Stomach (tissue), 9 donors: Measurements from ENCODE around the gene PCDH7. TPM values are rescaled to one million over a fixed set of nuclear protein-coding genes. Genes with fewer than 3 reads are reported as not detected.

Experiments used
- DNase-seq, 2 donors: peaks; one replicate each; pipeline versions ENCODE4 v3.0.0 to v3.0.0-alpha.2; 2013 to 2019
- H3K27ac ChIP-seq, 5 donors: fragments of 200-600 bp in 4 of 5; sonication (generic) in 4 of 5; one replicate each; pipeline ENCODE4 v1.5.1; 2013 to 2019; ENCODE audit warnings: mild to moderate bottlenecking in 1 of 5, moderate library complexity in 1 of 5
- H3K27me3 ChIP-seq, 3 donors: fragments of 200-600 bp; sonication (generic); one replicate each; pipeline ENCODE4 v1.5.1; 2017 to 2019; ENCODE audit warnings: mixed run types in 1 of 3
- H3K36me3 ChIP-seq, 4 donors: fragments of 200-600 bp; sonication (generic); 1 replicate in 3 of 4; 2 replicates in 1 of 4; pipeline ENCODE4 v1.5.1; 2016 to 2019
- H3K4me1 ChIP-seq, 4 donors: fragments of 200-600 bp; sonication (generic); one replicate each; pipeline ENCODE4 v1.5.1; 2016 to 2019
- H3K4me3 ChIP-seq, 4 donors: fragments of 200-600 bp; sonication (generic) in 3 of 4; one replicate each; pipeline ENCODE4 v1.5.1; 2016 to 2019; ENCODE audit warnings: mild to moderate bottlenecking in 1 of 4
- H3K9me3 ChIP-seq, 4 donors: fragments of 200-600 bp; sonication (generic); one replicate each; pipeline ENCODE4 v1.5.1; 2016 to 2019
- EP300 ChIP-seq: sonication (generic); formaldehyde crosslinking; IDR thresholded peaks from one replicate; pipeline ENCODE4 v1.6.1; 2017; ENCODE audit warnings: antibody characterized with exemption
- POLR2A ChIP-seq, 4 donors: fragments of 450-650 bp; IDR thresholded peaks; one replicate each; pipeline ENCODE4 v1.6.1; 2016; ENCODE audit warnings: antibody characterized with exemption in 4 of 4, control low read depth in 2 of 4, mild to moderate bottlenecking in 1 of 4, moderate library complexity in 1 of 4
- POLR2AphosphoS5 ChIP-seq, 3 donors: sonication (generic); formaldehyde crosslinking; IDR thresholded peaks; one replicate each; pipeline ENCODE4 v1.6.1; 2016; ENCODE audit warnings: antibody characterized with exemption in 3 of 3
- whole genome bisulfite sequencing, 5 donors: extraction: QIAGEN DNeasy Blood & Tissue Kit in 3 of 5; methylation state at CpG; one replicate each; pipeline versions ENCODE4 v1.1.5 to v1.1.7; 2013 to 2018; 5-methylcytosine and 5-hydroxymethylcytosine counted together
- intact Hi-C: fragments of 100-400 bp; cut with DNase I; formaldehyde crosslinking; loops from one replicate; pipeline ENCODE4 v1.15.1; 2023; ENCODE audit warnings: low total_unique reads
- polyA plus RNA-seq, 3 donors: library from polyadenylated mRNA; stranded (reverse); fragments of 200-250 nt; gene quantifications; one replicate each; pipeline ENCODE4 v1.2.3, GENCODE V29; 2013
- total RNA-seq, 5 donors: library from RNA; depleted of rRNA; stranded (reverse); fragments of >200 nt; gene quantifications; one replicate each; pipeline versions ENCODE4 v1.1.0 to v1.2.3, GENCODE V29; 2014 to 2016
- TF ChIP-seq, protein P1 (sequence below), 7 experiments: fragments of 450-650 bp in 4 of 7; fragments of 200-600 bp in 3 of 7; sonication (generic) in 3 of 7; IDR thresholded peaks; one replicate each; pipeline ENCODE4 v1.5.1; 2016 to 2019; ENCODE audit warnings: antibody characterized with exemption in 7 of 7, control low read depth in 2 of 7, mild to moderate bottlenecking in 1 of 7
- donor health status: healthy with polysubstance abuse.
- donor health status: Bipolar disorder and iron deficiency.
- donor health status: healthy.

PCDH7 gene
- total and polyA plus RNA-seq, 8 donors: 2.3 to 130 (median 42.9) TPM

DNA sequence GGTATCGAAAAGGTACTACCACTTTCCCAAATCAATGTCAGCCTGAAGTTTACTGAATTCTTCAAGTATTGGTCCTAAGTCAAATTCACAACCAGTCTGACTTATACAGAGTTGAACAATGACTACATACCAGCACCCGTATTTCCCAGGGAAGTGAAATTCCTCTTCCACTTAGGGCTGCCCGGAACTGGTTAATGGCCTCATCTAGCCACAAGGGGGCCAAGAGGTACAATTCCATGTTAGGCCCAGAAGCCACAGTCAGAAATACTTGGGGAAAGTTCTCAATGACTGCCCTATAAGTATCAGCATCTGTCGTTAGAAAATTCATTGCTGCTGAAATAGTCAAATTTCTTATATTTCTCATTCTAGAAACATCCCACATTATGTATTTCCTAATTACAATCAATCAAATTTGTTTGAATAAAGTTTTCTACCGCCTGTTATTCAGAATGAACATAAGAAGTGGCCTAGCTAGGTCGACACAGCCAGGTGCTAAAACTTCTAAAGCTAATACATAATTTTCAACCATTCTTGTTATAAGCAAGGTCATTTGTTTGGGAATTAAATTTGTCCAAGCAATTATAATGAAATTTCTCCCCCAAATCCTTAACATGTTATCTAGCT lies 5.6 kb upstream of the PCDH7 start:
- peak; percentile 59 to 80 for DNase-seq
- intact Hi-C loops: no loop called here
- Histone ChIP-seq H3K36me3 (no peaks in the 10 kb centered on the region), H3K4me1 (peaks cover 0 to 34% (median 30%) of the 10 kb centered on the region in 4 donors), H3K4me3 (no peak overlapping the region), H3K27ac (no peak overlapping the region), H3K9me3 (peaks cover 0 to 8% (median 6%) of the 10 kb centered on the region in 4 donors), H3K27me3 (peaks cover 0 to 26% (median 18%) of the 10 kb centered on the region in 3 donors)
- WGBS, 5 donors: 26 to 48% (median 30%) methylated on average over 6 of the region's 6 CpGs
- TF ChIP-seq, protein P1, sequence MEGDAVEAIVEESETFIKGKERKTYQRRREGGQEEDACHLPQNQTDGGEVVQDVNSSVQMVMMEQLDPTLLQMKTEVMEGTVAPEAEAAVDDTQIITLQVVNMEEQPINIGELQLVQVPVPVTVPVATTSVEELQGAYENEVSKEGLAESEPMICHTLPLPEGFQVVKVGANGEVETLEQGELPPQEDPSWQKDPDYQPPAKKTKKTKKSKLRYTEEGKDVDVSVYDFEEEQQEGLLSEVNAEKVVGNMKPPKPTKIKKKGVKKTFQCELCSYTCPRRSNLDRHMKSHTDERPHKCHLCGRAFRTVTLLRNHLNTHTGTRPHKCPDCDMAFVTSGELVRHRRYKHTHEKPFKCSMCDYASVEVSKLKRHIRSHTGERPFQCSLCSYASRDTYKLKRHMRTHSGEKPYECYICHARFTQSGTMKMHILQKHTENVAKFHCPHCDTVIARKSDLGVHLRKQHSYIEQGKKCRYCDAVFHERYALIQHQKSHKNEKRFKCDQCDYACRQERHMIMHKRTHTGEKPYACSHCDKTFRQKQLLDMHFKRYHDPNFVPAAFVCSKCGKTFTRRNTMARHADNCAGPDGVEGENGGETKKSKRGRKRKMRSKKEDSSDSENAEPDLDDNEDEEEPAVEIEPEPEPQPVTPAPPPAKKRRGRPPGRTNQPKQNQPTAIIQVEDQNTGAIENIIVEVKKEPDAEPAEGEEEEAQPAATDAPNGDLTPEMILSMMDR (IDR thresholded peaks at IDR 0.05): peak in 5 of 7 experiments; percentile 56 to 76 (median 67)
- no peak for TF ChIP-seq EP300

DNA sequence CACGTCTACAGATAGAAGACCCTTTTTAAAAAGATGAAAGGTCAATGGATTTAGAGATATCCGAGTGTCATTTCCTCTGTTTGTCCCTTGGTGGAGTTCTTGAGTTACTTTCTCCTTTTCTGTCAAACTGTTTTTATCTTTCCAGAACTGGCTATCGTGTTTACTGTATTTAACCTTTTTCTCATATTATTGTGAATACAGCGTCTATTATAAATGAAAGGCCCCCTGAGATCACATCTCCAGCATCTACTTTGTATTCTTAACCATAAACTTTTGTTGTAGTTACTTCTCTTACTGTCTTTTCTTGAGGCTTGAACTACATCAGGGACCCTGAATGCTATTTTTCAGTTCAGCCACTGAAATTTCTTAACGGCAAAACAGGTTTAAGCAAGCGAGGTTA lies 4.0 kb upstream of the PCDH7 start:
- Histone ChIP-seq H3K36me3 (no peaks in the 10 kb centered on the region), H3K9me3 (no peaks in the 10 kb centered on the region), H3K4me3 (peak overlapping the region; percentile 60 to 77 (median 72)), H3K27ac (peak overlapping the region in 2 of 5 donors; percentile 77 to 85), H3K4me1 (peaks cover 0 to 49% (median 45%) of the 10 kb centered on the region in 4 donors), H3K27me3 (peaks cover 0 to 42% (median 31%) of the 10 kb centered on the region in 3 donors)
- TF ChIP-seq, protein P1 (IDR thresholded peaks at IDR 0.05): peak in 3 of 7 experiments; percentile 33 to 48 (median 38)
- TF ChIP-seq POLR2AphosphoS5 (IDR thresholded peaks at IDR 0.05) (no peak), POLR2A (IDR thresholded peaks at IDR 0.05) (no peak), EP300 (no peak)
- peak in 1 of 2 donors; percentile 65 for DNase-seq
- intact Hi-C loops: no loop called here
- 0 to 5% (median 4%) methylated on average over 6 of the region's 6 CpGs for WGBS, 5 donors

DNA sequence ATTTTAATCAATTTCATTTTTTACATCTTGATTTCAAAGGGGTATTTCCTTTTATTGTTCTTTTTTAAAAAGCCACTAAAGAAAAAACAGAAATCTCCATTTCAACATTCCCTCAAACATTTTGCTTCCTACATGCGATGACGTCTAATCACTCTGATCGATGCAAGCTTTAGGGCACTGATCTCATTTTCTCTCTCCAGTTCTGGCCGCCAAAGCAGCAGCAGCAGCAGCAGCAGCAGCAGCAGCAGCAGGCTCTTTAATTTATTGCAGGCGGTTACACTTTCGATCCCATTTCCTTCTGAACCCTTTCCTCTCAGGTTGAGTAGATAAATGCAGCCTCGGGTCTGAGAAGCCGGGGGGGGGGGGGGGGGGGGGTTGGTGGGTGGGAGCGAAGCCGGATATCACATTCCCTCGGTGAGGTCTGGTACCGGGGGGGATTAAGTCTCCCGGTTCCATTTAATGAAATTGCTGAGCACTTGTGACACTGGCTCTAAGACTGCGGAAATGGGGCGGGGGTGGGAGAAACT lies 3.4 kb upstream of the PCDH7 start:
- H3K4me1 ChIP-seq: peaks cover 5 to 55% (median 48%) of the 10 kb centered on the region in 4 donors
- WGBS, 5 donors: 0 to 2% (median 0%) methylated on average over 9 to 15 of the region's 15 CpGs
- TF ChIP-seq, protein P1 (IDR thresholded peaks at IDR 0.05): no peak
- TF ChIP-seq EP300: no peak
- H3K9me3 ChIP-seq: no peaks in the 10 kb centered on the region
- H3K27ac ChIP-seq: peak overlapping the region; percentile 77 to 85 (median 80)
- peak overlapping the region; percentile 60 to 77 (median 72) for H3K4me3 ChIP-seq
- H3K27me3 ChIP-seq: peaks cover 0 to 48% (median 31%) of the 10 kb centered on the region in 3 donors
- no peaks in the 10 kb centered on the region for H3K36me3 ChIP-seq
- intact Hi-C loops: no loop called here
- DNase-seq: peak in 1 of 2 donors; percentile 78

DNA sequence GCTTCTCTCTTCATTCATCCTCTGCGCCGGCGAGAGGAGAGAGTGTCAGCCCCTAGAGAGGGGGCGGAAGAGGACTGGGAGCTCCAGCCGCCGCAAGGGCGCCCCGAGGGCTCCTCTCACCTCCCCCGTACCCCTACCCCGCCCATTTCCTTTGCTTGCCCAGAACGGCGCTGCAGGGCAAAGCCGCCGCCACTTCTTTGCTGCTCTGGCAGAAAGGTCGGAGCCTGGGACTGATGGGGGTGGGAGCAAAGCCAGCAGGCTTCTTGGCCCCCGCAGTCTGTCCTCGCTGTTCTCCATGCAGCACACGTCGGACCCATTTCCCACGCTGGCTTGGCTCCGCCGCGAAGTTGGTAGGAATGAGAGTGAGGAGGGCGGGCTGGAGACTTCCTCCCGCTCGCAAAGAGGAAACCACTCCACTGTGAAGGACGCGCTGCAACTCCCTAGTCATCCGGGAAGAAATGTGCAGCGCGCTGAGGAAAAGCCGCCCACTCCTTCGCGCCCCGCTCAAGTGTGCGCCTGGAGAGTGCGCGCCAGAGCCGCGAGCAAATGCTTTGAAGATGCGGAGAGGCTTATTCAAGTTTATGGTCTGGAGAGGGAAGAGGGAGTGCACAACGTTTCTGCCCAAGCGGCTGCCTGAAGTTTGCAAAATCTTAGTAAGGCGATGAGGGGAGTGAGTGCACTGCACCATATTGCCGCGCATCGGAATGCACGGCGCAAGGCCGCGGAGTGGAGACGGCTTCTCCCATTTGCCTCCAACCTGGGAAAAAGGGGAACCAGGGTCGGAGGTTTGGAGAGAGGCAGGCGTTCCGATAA lies 2.8 kb upstream of the PCDH7 start:
- peaks cover 5 to 60% (median 52%) of the 10 kb centered on the region in 4 donors for H3K4me1 ChIP-seq
- H3K27ac ChIP-seq: peak overlapping the region; percentile 77 to 85 (median 80)
- H3K4me3 ChIP-seq: peak overlapping the region; percentile 60 to 77 (median 72)
- TF ChIP-seq, protein P1 (IDR thresholded peaks at IDR 0.05): no peak
- TF ChIP-seq POLR2AphosphoS5 (IDR thresholded peaks at IDR 0.05) (peak in 1 of 3 donors; percentile 27), POLR2A (IDR thresholded peaks at IDR 0.05) (no peak), EP300 (no peak)
- DNase-seq: peak; percentile 38 to 84
- H3K27me3 ChIP-seq: peaks cover 0 to 55% (median 36%) of the 10 kb centered on the region in 3 donors
- no peaks in the 10 kb centered on the region for H3K9me3 ChIP-seq
- H3K36me3 ChIP-seq: no peaks in the 10 kb centered on the region
- WGBS, 5 donors: 1 to 7% (median 1%) methylated on average over 36 to 55 of the region's 55 CpGs
- intact Hi-C loops: no loop called here
